ENCODE results near the gene PLEKHA7. TPM values are rescaled to one million over a fixed set of nuclear protein-coding genes. Genes with fewer than 3 reads are reported as not detected.

Gene PLEKHA7
- total and polyA plus RNA-seq, 2 of the 8 experiments (the other 6 are each of a cell fraction or from before 2014, with no cell fraction given): 11.4 to 25.6 TPM

GRCh38 chr11:16767957-16768356 is 246.3 kb downstream of the PLEKHA7 start:
- Histone ChIP-seq H2AK5ac (ENCODE audit: low read depth, low read length) (no peak overlapping the region), H2BK20ac (ENCODE audit: low read length) (no peak overlapping the region), H3K23ac (ENCODE audit: insufficient read length) (no peak overlapping the region), H3K14ac (ENCODE audit: insufficient read length) (no peak overlapping the region), H2BK15ac (ENCODE audit: low read length) (no peak overlapping the region), H3K4me1 (replicated peaks in 1 of 4; ENCODE audit: control insufficient read depth in 3 of 4, insufficient read depth in 4 of 4, low read length in 3 of 4) (no peaks in the 10 kb centered on the region), H4K5ac (ENCODE audit: insufficient read length, low read depth, low read length) (no peak overlapping the region), H4K8ac (ENCODE audit: extremely low read depth, insufficient read depth, low read length) (no peak overlapping the region), H3K4me3 (ENCODE audit: extremely low read depth in 1 of 4, insufficient read depth in 2 of 4, low read depth in 3 of 4, low read length in 4 of 4) (no peak overlapping the region), H3K23me2 (ENCODE audit: low read depth, low read length) (no peaks in the 10 kb centered on the region), H3K18ac (ENCODE audit: extremely low read depth, low read length) (no peak overlapping the region), H3K4ac (replicated peaks; ENCODE audit: insufficient read length, low read depth, low read length) (no peak overlapping the region), H3K56ac (replicated peaks; ENCODE audit: insufficient read length, low read depth, low read length) (no peak overlapping the region), H3K79me2 (ENCODE audit: control insufficient read depth in 1 of 2, insufficient read depth in 2 of 2, low read length in 2 of 2) (no peaks in the 10 kb centered on the region), H2AFZ (ENCODE audit: low read length) (no peak overlapping the region), H3K27me3 (replicated peaks in 1 of 4; ENCODE audit: control insufficient read depth in 3 of 4, extremely low read depth in 1 of 4, insufficient read depth in 3 of 4, low read length in 3 of 4) (peaks cover 0 to 2% (median 0%) of the 10 kb centered on the region in 4 experiments; a peak in 1 of 7 replicates), H3K36me3 (ENCODE audit: control insufficient read depth in 2 of 4, insufficient read depth in 4 of 4, low read length in 3 of 4) (no peaks in the 10 kb centered on the region), H4K91ac (replicated peaks; ENCODE audit: insufficient read length, low read length) (peak overlapping the region; percentile 32), H3K4me2 (ENCODE audit: insufficient read depth in 1 of 2, low read depth in 2 of 2, low read length in 2 of 2) (no peak overlapping the region), H3K9ac (replicated peaks in 1 of 4; ENCODE audit: extremely low read depth in 1 of 4, low read depth in 3 of 4, low read length in 3 of 4) (no peak overlapping the region), H2BK120ac (replicated peaks; ENCODE audit: low read depth, low read length) (no peak overlapping the region), H2BK12ac (ENCODE audit: low read depth, low read length) (no peak overlapping the region), H4K20me1 (replicated peaks in 1 of 2; ENCODE audit: control insufficient read depth in 1 of 2, insufficient read depth in 2 of 2, low read length in 2 of 2) (no peaks in the 10 kb centered on the region), H3K79me1 (ENCODE audit: low read depth, low read length) (no peaks in the 10 kb centered on the region), H2BK5ac (ENCODE audit: low read depth, low read length) (no peak overlapping the region), H3K9me3 (ENCODE audit: insufficient read depth in 2 of 2, low read depth in 1 of 2, low read length in 1 of 2) (no peaks in the 10 kb centered on the region), H3K27ac (ENCODE audit: low read depth, low read length) (no peak overlapping the region)
- ChIA-PET POLR2A (ENCODE audit: partially characterized antibody) (interaction anchor here (1.3 kb wide), 1 partner anchor 29 kb away, joined by 4 read pairs; the partner anchor contains the start of gene C11orf58), CTCF (ENCODE audit: partially characterized antibody) (interaction anchor here (0.9 to 2.4 kb wide), 5 partner anchors 11 to 342 kb away, joined by 3 to 15 read pairs (median 3); no protein-coding TSS in a partner anchor)
- DNase-seq (ENCODE audit: low read depth in 1 of 2, low spot score in 2 of 2): no peak
- WGBS, 2 experiments (ENCODE audit: extremely low coverage in 1 of 2, insufficient coverage in 1 of 2, insufficient read length in 1 of 2, insufficient replicate concordance in 2 of 2, low coverage in 1 of 2, low lambda C conversion rate in 2 of 2, missing lambda C conversion rate in 1 of 2): 83% methylated on average over 4 of the region's 4 CpGs; no CpG with 5 or more reads in 1 of the 2 experiments
- FAIRE-seq: no peak
- TF ChIP-seq TCF12 (IDR thresholded peaks at IDR 0.05; ENCODE audit: low read depth, low read length) (no peak), POLR2A (IDR thresholded peaks at IDR 0.05; ENCODE audit: control extremely low read depth in 1 of 2, low read depth in 2 of 2, low read length in 2 of 2) (no peak), TEAD4 (IDR thresholded peaks at IDR 0.05; ENCODE audit: low read depth, low read length) (no peak), ATF2 (IDR thresholded peaks at IDR 0.05; ENCODE audit: low read length) (no peak), RBBP5 (IDR thresholded peaks at IDR 0.05; ENCODE audit: borderline replicate concordance, low read depth, low read length) (no peak)
